Measurements from ENCODE around the gene GRID1.
"Not testable (repeated sequence)": the region's sequence is repeated elsewhere in the genome, so short reads cannot be mapped to it uniquely, and the experiment has no call there.

The GRID1 gene

GRCh38 chr10:86391986-86392722 is 25.6 kb upstream of the GRID1 start:
- no peak for DNase-seq

- no peak for DNase-seq
Measured at GRCh38 chr10:86391236-86391840, 24.7 kb upstream of the GRID1 start.

- no peak for DNase-seq
Measured at GRCh38 chr10:86390337-86391120, 23.9 kb upstream of the GRID1 start.

- no peak for DNase-seq
Measured at GRCh38 chr10:86389441-86390193, 23.0 kb upstream of the GRID1 start.

GRCh38 chr10:86389109-86389440 is 22.5 kb upstream of the GRID1 start:
- not testable (repeated sequence) for DNase-seq

GRCh38 chr10:86388119-86388704 is 21.6 kb upstream of the GRID1 start:
- no peak for DNase-seq

- DNase-seq, result no peak
Measured at GRCh38 chr10:86387178-86387794, 20.7 kb upstream of the GRID1 start.

- DNase-seq, result no peak
Measured at GRCh38 chr10:86385806-86386205, 19.2 kb upstream of the GRID1 start.

GRCh38 chr10:86377797-86378146 is 11.2 kb upstream of the GRID1 start:
- no peak for DNase-seq

- peak; percentile 77 for DNase-seq
Measured at GRCh38 chr10:86376852-86377796, 10.5 kb upstream of the GRID1 start.

- no peak for DNase-seq
Measured at GRCh38 chr10:86376403-86376802, 9.8 kb upstream of the GRID1 start.

GRCh38 chr10:86375204-86375603 is 8.6 kb upstream of the GRID1 start:
- DNase-seq, result no peak

GRCh38 chr10:86374664-86375063 is 8.1 kb upstream of the GRID1 start:
- DNase-seq, result no peak

GRCh38 chr10:86373828-86374227 is 7.2 kb upstream of the GRID1 start:
- DNase-seq, result no peak

GRCh38 chr10:86373251-86373650 is 6.7 kb upstream of the GRID1 start:
- no peak for DNase-seq

GRCh38 chr10:86372784-86373239 is 6.2 kb upstream of the GRID1 start:
- DNase-seq, result no peak

GRCh38 chr10:86372119-86372783 is 5.7 kb upstream of the GRID1 start:
- DNase-seq, result no peak

- no peak for DNase-seq
Measured at GRCh38 chr10:86371691-86372090, 5.1 kb upstream of the GRID1 start.

- no peak for DNase-seq
Measured at GRCh38 chr10:86371116-86371515, 4.5 kb upstream of the GRID1 start.

GRCh38 chr10:86370006-86370585 is 3.5 kb upstream of the GRID1 start:
- DNase-seq, result no peak
